Tongue (tissue), 2 donors: Measurements from ENCODE around the gene COX20. TPM values are rescaled to one million over a fixed set of nuclear protein-coding genes. Genes with fewer than 3 reads are reported as not detected.

Experiments used
- DNase-seq: peaks from one replicate; pipeline ENCODE4 v3.0.0-alpha.2; 2015
- total RNA-seq: library from RNA; depleted of rRNA; stranded (reverse); fragments of >200 nt; gene quantifications from one replicate; pipeline ENCODE4 v1.2.3, GENCODE V29; 2014

COX20 gene
- total RNA-seq, 1 donor from 2014 or later = 34.6 TPM

GRCh38 chr1:244852694-244853093, 17.2 kb downstream of the COX20 start:
- no peak for DNase-seq

GRCh38 chr1:244854166-244854565, 18.7 kb downstream of the COX20 start:
- no peak for DNase-seq

GRCh38 chr1:244854865-244855578, 19.6 kb downstream of the COX20 start:
- DNase-seq = no peak

GRCh38 chr1:244857761-244858160, 22.3 kb downstream of the COX20 start:
- no peak for DNase-seq

- DNase-seq = no peak
Observed at GRCh38 chr1:244858357-244858756, 22.9 kb downstream of the COX20 start.

- DNase-seq = no peak
Observed at GRCh38 chr1:244860078-244860477, 24.6 kb downstream of the COX20 start.

- no peak for DNase-seq
Observed at GRCh38 chr1:244860914-244861610, 25.6 kb downstream of the COX20 start.

- DNase-seq = no peak
Observed at GRCh38 chr1:244861683-244862082, 26.2 kb downstream of the COX20 start.

GRCh38 chr1:244862354-244862698, 26.9 kb downstream of the COX20 start:
- no peak for DNase-seq

- peak; percentile 97 for DNase-seq
Observed at GRCh38 chr1:244862699-244863490, 27.4 kb downstream of the COX20 start.

GRCh38 chr1:244863491-244864252, 28.2 kb downstream of the COX20 start:
- DNase-seq = no peak

GRCh38 chr1:244864253-244865027, 29.0 kb downstream of the COX20 start, which contains the start of gene HNRNPU:
Gene HNRNPU (minus strand): TSS chr1:244864543. CDS start chr1:244864307, 236 bp downstream.
- DNase-seq = peak; percentile 99

- no peak for DNase-seq
Observed at GRCh38 chr1:244865028-244865371, 29.5 kb downstream of the COX20 start.

GRCh38 chr1:244865820-244866219, 30.4 kb downstream of the COX20 start:
- DNase-seq = no peak

- DNase-seq = no peak
Observed at GRCh38 chr1:244866355-244866754, 30.9 kb downstream of the COX20 start.

- DNase-seq = no peak
Observed at GRCh38 chr1:244868484-244869363, 33.3 kb downstream of the COX20 start.

GRCh38 chr1:244869364-244869827, 33.9 kb downstream of the COX20 start:
- no peak for DNase-seq

- DNase-seq = no peak
Observed at GRCh38 chr1:244869950-244870349, 34.5 kb downstream of the COX20 start.

- DNase-seq = no peak
Observed at GRCh38 chr1:244874974-244875579, 39.6 kb downstream of the COX20 start.
